HG03565 (cell line): Measurements from ENCODE around the gene CLCNKA.

Experiments used
- ATAC-seq: cut with Tn5 transposase; IDR thresholded peaks from one replicate; pipeline ENCODE4 v1.9.1; 2021; ENCODE audit warnings: mild to moderate bottlenecking, moderate library complexity; ENCODE audit not compliant: unreplicated experiment

Gene CLCNKA

DNA sequence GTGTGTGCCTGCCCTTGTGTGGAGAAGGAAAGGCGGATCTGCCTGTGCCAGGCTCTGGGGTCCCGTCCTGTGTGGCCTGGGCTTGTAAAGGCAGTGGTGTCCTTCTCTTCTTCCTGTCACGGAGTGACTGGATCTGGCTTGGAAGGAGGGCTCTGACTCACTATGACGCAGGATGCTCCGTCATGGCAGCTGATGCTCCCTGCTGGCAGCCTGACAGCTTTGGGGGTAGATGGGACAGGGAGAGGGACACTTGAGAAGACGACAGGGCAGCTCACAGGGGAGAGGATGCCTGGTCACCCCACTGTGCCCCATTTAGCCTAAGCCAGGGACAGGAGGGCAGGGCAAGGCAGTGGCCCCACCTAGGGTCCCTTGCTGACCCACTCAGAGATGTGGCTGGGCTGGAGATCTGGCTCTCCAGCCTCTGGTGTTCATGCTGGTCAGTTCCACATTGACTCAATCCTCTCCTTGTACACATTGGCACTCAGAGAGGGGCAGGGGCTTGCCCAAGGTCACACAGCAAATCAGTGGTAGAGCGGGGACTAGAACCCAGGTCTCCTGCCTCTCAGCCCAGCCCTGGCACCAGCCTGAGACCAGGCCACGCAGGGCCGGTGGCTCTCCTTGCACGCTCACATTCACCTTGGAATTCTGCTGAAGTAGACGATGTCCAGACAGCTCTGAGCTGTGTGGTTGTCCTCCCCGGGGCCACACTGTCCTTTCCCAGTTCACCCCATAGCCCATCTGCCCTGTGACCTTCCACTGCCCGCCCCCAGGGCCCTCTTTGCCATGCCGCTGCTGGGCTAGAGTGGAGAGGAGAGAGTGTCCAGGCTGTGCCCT lies 54.4 kb downstream of the CLCNKA start:
- no peak for ATAC-seq

- no peak for ATAC-seq
Measured at GRCh38 chr1:16076865-16077238, 55.0 kb downstream of the CLCNKA start.

- ATAC-seq = no peak
Measured at GRCh38 chr1:16077406-16078245, 55.8 kb downstream of the CLCNKA start.

- ATAC-seq = no peak
Measured at GRCh38 chr1:16078925-16079656, 57.3 kb downstream of the CLCNKA start.

DNA sequence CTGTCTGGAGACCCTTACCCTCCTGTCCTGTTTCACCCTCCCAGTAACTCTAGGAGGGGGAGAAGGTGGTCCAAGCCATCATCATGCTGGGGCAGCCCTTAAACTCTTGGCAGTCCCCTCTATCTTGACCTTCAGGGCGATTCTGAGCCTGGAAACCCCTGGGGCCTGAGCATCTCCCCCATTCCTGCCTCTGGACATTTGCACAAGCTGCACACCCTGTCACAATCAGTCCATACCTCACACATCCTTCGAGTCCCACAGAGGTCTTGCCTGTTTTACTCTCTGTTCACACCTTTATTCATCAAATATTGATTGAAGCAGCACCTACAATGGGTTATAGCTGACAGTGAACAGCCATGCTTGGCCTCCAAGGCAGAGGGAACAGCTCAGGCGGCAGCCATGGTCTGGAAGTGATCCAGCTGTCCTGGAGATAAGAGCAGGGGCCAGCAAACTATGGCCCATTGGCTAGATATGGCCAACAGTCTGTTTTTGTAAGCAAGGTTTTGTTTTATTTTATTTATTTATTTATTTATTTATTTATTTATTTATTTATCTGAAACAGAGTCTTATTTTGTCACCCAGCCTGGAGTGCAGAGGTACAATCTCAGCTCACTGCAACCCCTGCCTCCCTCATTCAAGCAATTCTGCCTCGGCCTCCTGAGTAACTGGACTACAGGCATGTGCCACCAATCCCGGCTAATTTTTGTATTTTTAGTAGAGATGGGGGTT lies 58.8 kb downstream of the CLCNKA start:
- no peak for ATAC-seq

GRCh38 chr1:16081636-16082035 lies 59.8 kb downstream of the CLCNKA start:
- no peak for ATAC-seq

DNA sequence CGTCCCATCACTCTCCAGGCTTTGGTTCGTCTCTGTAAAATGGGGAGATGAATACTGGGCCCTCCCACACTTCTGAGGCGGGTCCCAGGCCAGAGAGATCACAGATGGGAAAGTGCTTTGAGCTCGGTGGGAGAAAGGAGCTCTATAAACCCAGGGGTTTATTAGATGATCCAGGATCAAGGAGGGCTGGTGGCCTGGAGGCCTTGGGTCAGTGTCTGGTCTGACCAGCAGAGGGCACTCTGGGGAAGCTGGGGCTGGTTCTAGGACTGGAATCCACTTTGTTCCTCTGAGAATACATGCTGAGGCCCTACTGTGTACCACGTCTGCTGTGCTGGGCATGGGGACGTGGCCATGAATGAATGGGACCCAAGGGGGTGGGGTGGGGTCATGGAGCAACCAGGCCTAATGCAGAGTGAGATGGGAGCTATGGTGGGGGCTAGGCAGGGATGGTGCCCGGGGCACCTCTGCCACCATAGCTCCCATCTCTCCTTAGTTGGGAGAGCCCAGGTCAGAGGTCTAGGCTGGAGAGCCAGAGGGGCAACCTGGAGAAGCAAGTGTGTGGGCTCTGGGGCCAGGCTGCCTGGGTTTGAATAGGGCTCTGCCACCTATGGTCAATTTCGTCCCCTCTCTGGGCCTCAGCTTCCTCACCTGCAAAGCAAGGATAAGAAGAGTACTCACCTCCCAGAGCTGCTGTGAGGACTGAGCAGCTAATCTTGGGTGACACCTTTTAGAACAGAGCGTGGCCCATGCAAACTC lies 60.6 kb downstream of the CLCNKA start:
- no peak for ATAC-seq

DNA sequence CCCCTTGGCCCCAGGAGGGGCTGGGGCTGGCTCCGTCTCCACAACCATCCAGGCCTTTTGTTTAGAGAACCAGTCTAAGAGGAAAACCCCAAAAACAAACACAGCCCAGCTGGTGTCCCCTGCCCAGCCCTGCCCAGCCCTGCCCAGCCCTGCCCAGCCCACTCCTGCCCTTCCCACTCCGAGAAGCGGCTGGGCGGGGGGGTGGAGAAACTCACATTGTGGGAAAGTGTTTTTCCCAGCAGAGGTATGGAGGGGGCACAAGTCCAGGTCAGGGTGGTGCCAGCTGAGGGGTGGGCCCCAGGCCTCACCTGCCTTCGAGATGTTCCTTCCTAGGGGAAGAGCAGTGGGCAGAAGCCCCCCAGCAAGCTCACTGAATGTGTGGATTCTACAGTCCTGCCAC lies 61.6 kb downstream of the CLCNKA start:
- no peak for ATAC-seq
